ENCODE measurements around the gene TOM1L2. TPM values are rescaled to one million over a fixed set of nuclear protein-coding genes. Genes with fewer than 3 reads are reported as not detected.

The TOM1L2 gene
- total RNA-seq (2022; extraction: Qiagen RNA extraction; ENCODE audit: low read depth) = 17.9 to 24.3 TPM (median 20.7 TPM) in 5 replicates

GRCh38 chr17:17972126-17972951, at the start of gene TOM1L2, which contains the start of gene DRC3:
Gene TOM1L2 (minus strand): TSS chr17:17972400. CDS start chr17:17972313, 87 bp downstream.
Gene DRC3 (plus strand): TSS chr17:17972862. CDS start chr17:17977599, 4,737 bp downstream.

GRCh38 chr17:17836818-17837379, 135.3 kb downstream of the TOM1L2 start, which contains the start of gene SREBF1:
Gene SREBF1 (minus strand): TSS chr17:17836986. CDS start chr17:17836817, 169 bp downstream.

Other genes starting within 250 kb of the TOM1L2 start
- gene SREBF1, start 135.4 kb downstream of the TOM1L2 start, total RNA-seq (2022; extraction: Qiagen RNA extraction; ENCODE audit: low read depth) = 69.8 to 87.6 TPM (median 76.9 TPM) in 5 replicates
- gene DRC3, start 462 bp upstream of the TOM1L2 start, total RNA-seq (2022; extraction: Qiagen RNA extraction; ENCODE audit: low read depth) = 2.1 to 3.1 TPM (median 2.7 TPM) in 5 replicates
- 22.0 to 32.4 TPM (median 27.6 TPM) in 5 replicates for gene ATPAF2, start 66.8 kb upstream of the TOM1L2 start, total RNA-seq (2022; extraction: Qiagen RNA extraction; ENCODE audit: low read depth)
- 10.8 to 13.7 TPM (median 13.6 TPM) in 5 replicates for gene GID4, start 67.0 kb upstream of the TOM1L2 start, total RNA-seq (2022; extraction: Qiagen RNA extraction; ENCODE audit: low read depth)
- 50.5 to 57.3 TPM (median 52.3 TPM) in 5 replicates for gene DRG2, start 115.5 kb upstream of the TOM1L2 start, total RNA-seq (2022; extraction: Qiagen RNA extraction; ENCODE audit: low read depth)
- 0.16 to 0.43 TPM (median 0.26 TPM) in 5 replicates for gene MYO15A, start 136.4 kb upstream of the TOM1L2 start, total RNA-seq (2022; extraction: Qiagen RNA extraction; ENCODE audit: low read depth)
- gene ALKBH5, start 211.4 kb upstream of the TOM1L2 start, total RNA-seq (2022; extraction: Qiagen RNA extraction; ENCODE audit: low read depth) = 49.9 to 64.1 TPM (median 61.8 TPM) in 5 replicates